ENCODE data around the gene UBE2J2.

GRCh38 chr1:1294250-1294890 lies 20.7 kb upstream of the UBE2J2 start:
- TF ChIP-seq CTCF (IDR thresholded peaks at IDR 0.05; ENCODE audit: low read depth, low read length, missing input control) (no peak), REST (IDR thresholded peaks at IDR 0.05) (no peak), GABPA (IDR thresholded peaks at IDR 0.05 in 1 of 2, conservative IDR thresholded peaks at IDR 0.05 in 1 of 2) (no peak), EGR1 (IDR thresholded peaks at IDR 0.05; ENCODE audit: low read depth in 2 of 2) (no peak), YY1 (IDR thresholded peaks at IDR 0.05) (no peak), RAD21 (IDR thresholded peaks at IDR 0.05) (no peak), NR2F2 (IDR thresholded peaks at IDR 0.05) (no peak), TAF1 (conservative IDR thresholded peaks at IDR 0.05) (no peak), ATF3 (IDR thresholded peaks at IDR 0.05) (no peak), MAX (IDR thresholded peaks at IDR 0.05) (no peak), ZBTB33 (IDR thresholded peaks at IDR 0.05) (no peak), HNF4G (IDR thresholded peaks at IDR 0.05) (no peak)
